ENCODE measurements around the gene COLEC12. TPM values are rescaled to one million over a fixed set of nuclear protein-coding genes. Genes with fewer than 3 reads are reported as not detected.

Gene COLEC12
- total RNA-seq, 3 donors from 2014 or later (not counting 1 experiment from before 2014, with no cell fraction given): not detected

DNA sequence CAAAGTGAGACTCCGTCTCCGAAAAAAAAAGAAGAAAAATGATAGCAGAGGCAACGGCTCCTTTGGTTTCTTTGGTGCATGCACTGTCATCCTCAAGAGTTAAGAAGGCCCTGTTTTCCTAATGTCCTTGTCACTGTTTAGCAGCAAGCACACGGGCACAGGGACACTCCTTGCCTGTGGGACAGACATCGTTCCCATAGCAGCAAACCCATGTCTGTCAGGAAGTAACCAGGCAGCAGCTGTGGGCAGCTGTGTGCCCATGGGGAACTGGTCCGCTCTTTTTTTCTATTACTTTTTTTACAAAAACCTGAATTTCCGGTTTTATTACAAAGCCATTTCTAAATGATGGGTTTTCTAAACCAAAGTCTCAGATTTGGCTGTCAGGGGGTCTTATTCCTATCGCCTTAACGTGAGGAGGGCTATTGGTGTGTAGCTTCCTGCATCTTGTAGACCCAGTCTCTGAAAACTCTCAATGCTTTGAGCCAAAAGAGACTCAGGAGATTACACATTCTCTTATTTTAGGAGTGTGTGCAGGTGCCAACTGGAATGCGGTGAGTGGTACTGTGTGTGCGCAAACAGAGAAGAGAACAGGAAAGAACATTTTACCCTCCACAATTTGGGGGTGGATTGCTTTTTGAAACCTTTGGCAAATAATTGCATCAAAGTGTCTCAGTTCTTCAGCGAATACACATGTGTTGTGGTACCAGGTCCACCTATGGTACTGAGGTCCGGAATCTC is 109.6 kb downstream of the COLEC12 start:
- ATAC-seq (no peak), DNase-seq (no peak)
- H3K4me3 ChIP-seq (ENCODE audit: low read length): no peak overlapping the region
- WGBS (ENCODE audit: insufficient coverage): 64% methylated on average over 13 of the region's 13 CpGs
- no peaks in the 10 kb centered on the region for H3K9me3 Mint-ChIP-seq
- peaks cover 0 to 5% of the 10 kb centered on the region in 2 donors for H3K4me1 Mint-ChIP-seq
- no peaks in the 10 kb centered on the region for H3K9me3 ChIP-seq (ENCODE audit: control insufficient read depth, insufficient read depth, low read length)
- no peaks in the 10 kb centered on the region for H3K4me1 ChIP-seq (ENCODE audit: control insufficient read depth, insufficient read depth, low read length)
- no peaks in the 10 kb centered on the region for H3K36me3 Mint-ChIP-seq
- peaks cover 3 to 6% of the 10 kb centered on the region in 2 donors for H3K27me3 Mint-ChIP-seq (ENCODE audit: low read depth in 2 of 2)
- no peaks in the 10 kb centered on the region for H3K36me3 ChIP-seq (ENCODE audit: control insufficient read depth, insufficient read depth, low read length)
- H3K27me3 ChIP-seq (ENCODE audit: control insufficient read depth, insufficient read depth, low read length): no peaks in the 10 kb centered on the region
- H3K27ac Mint-ChIP-seq: no peak overlapping the region
- intact Hi-C loops (cut with micrococcal nuclease): no loop called here
- H3K27ac ChIP-seq (ENCODE audit: low read length): no peak overlapping the region
- no peak overlapping the region for H3K4me3 Mint-ChIP-seq
- TF ChIP-seq, protein P1, sequence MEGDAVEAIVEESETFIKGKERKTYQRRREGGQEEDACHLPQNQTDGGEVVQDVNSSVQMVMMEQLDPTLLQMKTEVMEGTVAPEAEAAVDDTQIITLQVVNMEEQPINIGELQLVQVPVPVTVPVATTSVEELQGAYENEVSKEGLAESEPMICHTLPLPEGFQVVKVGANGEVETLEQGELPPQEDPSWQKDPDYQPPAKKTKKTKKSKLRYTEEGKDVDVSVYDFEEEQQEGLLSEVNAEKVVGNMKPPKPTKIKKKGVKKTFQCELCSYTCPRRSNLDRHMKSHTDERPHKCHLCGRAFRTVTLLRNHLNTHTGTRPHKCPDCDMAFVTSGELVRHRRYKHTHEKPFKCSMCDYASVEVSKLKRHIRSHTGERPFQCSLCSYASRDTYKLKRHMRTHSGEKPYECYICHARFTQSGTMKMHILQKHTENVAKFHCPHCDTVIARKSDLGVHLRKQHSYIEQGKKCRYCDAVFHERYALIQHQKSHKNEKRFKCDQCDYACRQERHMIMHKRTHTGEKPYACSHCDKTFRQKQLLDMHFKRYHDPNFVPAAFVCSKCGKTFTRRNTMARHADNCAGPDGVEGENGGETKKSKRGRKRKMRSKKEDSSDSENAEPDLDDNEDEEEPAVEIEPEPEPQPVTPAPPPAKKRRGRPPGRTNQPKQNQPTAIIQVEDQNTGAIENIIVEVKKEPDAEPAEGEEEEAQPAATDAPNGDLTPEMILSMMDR (IDR thresholded peaks at IDR 0.05): no peak

DNA sequence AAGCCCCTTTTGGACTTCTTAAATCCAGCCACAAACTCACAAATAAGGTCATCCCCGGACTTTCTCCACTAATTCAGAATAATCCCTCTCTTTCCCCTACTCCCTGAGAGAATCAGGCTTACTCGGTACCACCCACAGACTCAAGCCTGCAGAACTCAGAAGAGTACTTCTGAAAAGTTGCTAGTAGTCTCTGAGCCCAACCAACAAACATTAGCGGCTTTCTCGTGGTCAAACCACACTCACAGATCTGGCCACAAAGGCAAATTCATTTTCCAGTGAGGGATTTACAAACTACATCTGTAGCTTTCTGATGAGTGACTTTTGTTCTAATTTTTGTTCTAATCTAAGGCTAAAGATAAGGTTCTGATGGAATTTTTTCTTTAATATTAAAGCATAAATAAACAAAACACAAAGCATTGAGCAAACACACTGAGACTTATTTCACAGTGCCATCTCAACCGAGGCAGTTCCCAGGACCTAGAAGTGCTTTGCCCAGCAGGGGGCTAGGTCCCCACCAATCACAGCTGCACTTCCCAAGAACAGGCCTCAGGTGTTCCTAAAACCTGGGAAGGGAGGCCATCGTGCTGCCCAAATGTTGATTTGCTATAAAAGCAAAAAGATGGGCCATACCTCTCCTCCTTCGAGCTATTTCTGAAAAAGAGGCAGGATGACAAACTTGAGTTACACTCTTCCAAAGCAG is 110.7 kb downstream of the COLEC12 start:
- intact Hi-C loops (cut with micrococcal nuclease): no loop called here
- no peak for DNase-seq
- TF ChIP-seq, protein P1 (IDR thresholded peaks at IDR 0.05): no peak
- Mint-ChIP-seq H3K4me1 (peaks cover 0 to 5% of the 10 kb centered on the region in 2 donors), H3K27me3 (ENCODE audit: low read depth in 2 of 2) (peaks cover 6% of the 10 kb centered on the region in 2 donors), H3K4me3 (no peak overlapping the region), H3K27ac (no peak overlapping the region), H3K36me3 (no peaks in the 10 kb centered on the region), H3K9me3 (no peaks in the 10 kb centered on the region)
- no peak overlapping the region for H3K4me3 ChIP-seq (ENCODE audit: low read length)
- no peaks in the 10 kb centered on the region for H3K9me3 ChIP-seq (ENCODE audit: control insufficient read depth, insufficient read depth, low read length)
- no peaks in the 10 kb centered on the region for H3K27me3 ChIP-seq (ENCODE audit: control insufficient read depth, insufficient read depth, low read length)
- no peaks in the 10 kb centered on the region for H3K36me3 ChIP-seq (ENCODE audit: control insufficient read depth, insufficient read depth, low read length)
- WGBS (ENCODE audit: insufficient coverage): 47% methylated on average over 7 of the region's 7 CpGs
- no peak overlapping the region for H3K27ac ChIP-seq (ENCODE audit: low read length)
- H3K4me1 ChIP-seq (ENCODE audit: control insufficient read depth, insufficient read depth, low read length): no peaks in the 10 kb centered on the region
- ATAC-seq: no peak

DNA sequence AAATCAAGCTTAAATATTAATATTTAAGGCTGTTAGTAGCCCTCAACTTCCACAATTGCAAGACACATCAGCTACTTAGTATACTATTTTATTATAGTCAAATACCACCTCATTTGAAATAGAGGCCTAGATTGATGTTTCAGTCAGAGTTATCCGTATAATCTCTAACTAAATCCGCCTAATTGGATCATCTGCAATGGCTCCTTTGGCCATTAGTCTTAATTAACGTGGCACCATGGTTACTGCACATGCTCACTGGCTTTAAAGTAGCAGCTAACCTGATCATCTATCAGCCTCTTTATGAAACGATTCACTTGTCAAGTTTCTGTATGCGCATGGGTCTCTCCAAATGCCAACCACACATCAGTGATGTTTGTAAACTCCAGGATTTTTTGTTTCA is 112.3 kb downstream of the COLEC12 start:
- no peak overlapping the region for H3K27ac ChIP-seq (ENCODE audit: low read length)
- ATAC-seq: no peak
- no peaks in the 10 kb centered on the region for H3K9me3 ChIP-seq (ENCODE audit: control insufficient read depth, insufficient read depth, low read length)
- no peaks in the 10 kb centered on the region for H3K36me3 ChIP-seq (ENCODE audit: control insufficient read depth, insufficient read depth, low read length)
- no peaks in the 10 kb centered on the region for H3K27me3 ChIP-seq (ENCODE audit: control insufficient read depth, insufficient read depth, low read length)
- H3K4me1 ChIP-seq (ENCODE audit: control insufficient read depth, insufficient read depth, low read length): no peaks in the 10 kb centered on the region
- Mint-ChIP-seq H3K27ac (no peak overlapping the region), H3K27me3 (ENCODE audit: low read depth in 2 of 2) (peaks cover 12 to 14% of the 10 kb centered on the region in 2 donors), H3K4me1 (peaks cover 0 to 5% of the 10 kb centered on the region in 2 donors), H3K36me3 (no peaks in the 10 kb centered on the region), H3K4me3 (no peak overlapping the region), H3K9me3 (no peaks in the 10 kb centered on the region)
- no peak overlapping the region for H3K4me3 ChIP-seq (ENCODE audit: low read length)
- TF ChIP-seq, protein P1 (IDR thresholded peaks at IDR 0.05): no peak
- intact Hi-C loops (cut with micrococcal nuclease): no loop called here
- no peak for DNase-seq
- 90% methylated on average over 5 of the region's 5 CpGs for WGBS (ENCODE audit: insufficient coverage)
